ENCODE results near the gene FDX2. TPM values are rescaled to one million over a fixed set of nuclear protein-coding genes. Genes with fewer than 3 reads are reported as not detected.

The FDX2 gene
- total and polyA plus RNA-seq, 2 of the 8 experiments (the other 6 are each of a cell fraction or from before 2014, with no cell fraction given) = 27.0 to 64.4 TPM

GRCh38 chr19:10352764-10353671, 37.2 kb upstream of the FDX2 start (continued):
- TF ChIP-seq E2F6 (IDR thresholded peaks at IDR 0.05) = peak; percentile 77
- no peak for TF ChIP-seq ATF3 (IDR thresholded peaks at IDR 0.05; ENCODE audit: insufficient read depth, low read depth, low read length)
- TF ChIP-seq SIRT6 (IDR thresholded peaks at IDR 0.05; ENCODE audit: low read length) = no peak
- no peak for TF ChIP-seq USF2 (IDR thresholded peaks at IDR 0.05; ENCODE audit: low read length)
- no peak for TF ChIP-seq SRF (IDR thresholded peaks at IDR 0.05; ENCODE audit: low read depth, low read length)
- peak; percentile 91 for TF ChIP-seq MAX (IDR thresholded peaks at IDR 0.05)
- no peak for TF ChIP-seq GTF2F1 (IDR thresholded peaks at IDR 0.05; ENCODE audit: borderline replicate concordance, low read depth, low read length)
- TF ChIP-seq KDM1A (IDR thresholded peaks at IDR 0.05; ENCODE audit: borderline replicate concordance, low read length) = no peak
- TF ChIP-seq CTCF (IDR thresholded peaks at IDR 0.05; ENCODE audit: control extremely low read depth in 1 of 3, insufficient read depth in 1 of 3, low read depth in 1 of 3, low read length in 3 of 3) = no peak
- TF ChIP-seq TAF1 (IDR thresholded peaks at IDR 0.05; ENCODE audit: low read depth, low read length) = peak; percentile 61; the same call in 1 of the 2 replicates
- TF ChIP-seq BACH1 (IDR thresholded peaks at IDR 0.05; ENCODE audit: low read length) = no peak
- peak; percentile 22 for TF ChIP-seq ASH2L (IDR thresholded peaks at IDR 0.05; ENCODE audit: low read length)
- TF ChIP-seq ATF2 (IDR thresholded peaks at IDR 0.05; ENCODE audit: low read length) = no peak
- peak; percentile 42 for TF ChIP-seq RNF2 (IDR thresholded peaks at IDR 0.05; ENCODE audit: borderline replicate concordance, low read depth, low read length, missing control alignments, poor library complexity, severe bottlenecking)
- TF ChIP-seq SIN3A (conservative IDR thresholded peaks at IDR 0.05 in 1 of 2, IDR thresholded peaks at IDR 0.05 in 1 of 2; ENCODE audit: low read depth in 1 of 2, low read length in 2 of 2) = peak in 1 of 2 experiments; percentile 64; a peak in 1 of 4 replicates
- TF ChIP-seq POLR2A (IDR thresholded peaks at IDR 0.05; ENCODE audit: control extremely low read depth in 1 of 2, low read depth in 2 of 2, low read length in 2 of 2) = no peak
